ENCODE results near the gene DDHD1.
"Not testable (repeated sequence)": the region's sequence is repeated elsewhere in the genome, so short reads cannot be mapped to it uniquely, and the experiment has no call there.

DDHD1 gene

GRCh38 chr14:53109105-53110041 is 43.8 kb downstream of the DDHD1 start:
- no peak for TF ChIP-seq CTCF (IDR thresholded peaks at IDR 0.05; ENCODE audit: low read depth, low read length, missing control alignments)
- no peak for DNase-seq (ENCODE audit: low read depth)
- in situ Hi-C loops (cut with HindIII; ENCODE audit: low sequenced_read_pairs) = loop anchor here (5.0 kb wide), 1 partner anchor 37 kb away; no protein-coding TSS in a partner anchor
- H3K4me3 ChIP-seq (ENCODE audit: low read depth, low read length) = no peak overlapping the region

GRCh38 chr14:53108292-53109104 is 44.6 kb downstream of the DDHD1 start:
- no peak overlapping the region for H3K4me3 ChIP-seq (ENCODE audit: low read depth, low read length)
- in situ Hi-C loops (cut with HindIII; ENCODE audit: low sequenced_read_pairs) = loop anchor here (5.0 kb wide), 1 partner anchor 36 kb away; no protein-coding TSS in a partner anchor
- DNase-seq (ENCODE audit: low read depth) = no peak
- no peak for TF ChIP-seq CTCF (IDR thresholded peaks at IDR 0.05; ENCODE audit: low read depth, low read length, missing control alignments)

- no peak for DNase-seq (ENCODE audit: low read depth)
- H3K4me3 ChIP-seq (ENCODE audit: low read depth, low read length) = no peak overlapping the region
- in situ Hi-C loops (cut with HindIII; ENCODE audit: low sequenced_read_pairs) = loop anchor here (5.0 kb wide), 1 partner anchor 34 kb away; no protein-coding TSS in a partner anchor
- no peak for TF ChIP-seq CTCF (IDR thresholded peaks at IDR 0.05; ENCODE audit: low read depth, low read length, missing control alignments)
Measured at GRCh38 chr14:53106768-53107167, 46.4 kb downstream of the DDHD1 start.

GRCh38 chr14:53103636-53104340 is 49.3 kb downstream of the DDHD1 start:
- DNase-seq (ENCODE audit: low read depth) = no peak
- no peak overlapping the region for H3K4me3 ChIP-seq (ENCODE audit: low read depth, low read length)
- in situ Hi-C loops (cut with HindIII; ENCODE audit: low sequenced_read_pairs) = no loop called here
- TF ChIP-seq CTCF (IDR thresholded peaks at IDR 0.05; ENCODE audit: low read depth, low read length, missing control alignments) = no peak

- no peak overlapping the region for H3K4me3 ChIP-seq (ENCODE audit: low read depth, low read length)
- TF ChIP-seq CTCF (IDR thresholded peaks at IDR 0.05; ENCODE audit: low read depth, low read length, missing control alignments) = no peak
- DNase-seq (ENCODE audit: low read depth) = no peak
- in situ Hi-C loops (cut with HindIII; ENCODE audit: low sequenced_read_pairs) = no loop called here
Measured at GRCh38 chr14:53093206-53093605, 59.9 kb downstream of the DDHD1 start.

- DNase-seq (ENCODE audit: low read depth) = no peak
- in situ Hi-C loops (cut with HindIII; ENCODE audit: low sequenced_read_pairs) = no loop called here
- no peak overlapping the region for H3K4me3 ChIP-seq (ENCODE audit: low read depth, low read length)
- no peak for TF ChIP-seq CTCF (IDR thresholded peaks at IDR 0.05; ENCODE audit: low read depth, low read length, missing control alignments)
Measured at GRCh38 chr14:53090853-53091252, 62.3 kb downstream of the DDHD1 start.

- in situ Hi-C loops (cut with HindIII; ENCODE audit: low sequenced_read_pairs); DNase-seq (ENCODE audit: low read depth); H3K4me3 ChIP-seq (ENCODE audit: low read depth, low read length): not testable (repeated sequence)
Measured at GRCh38 chr14:53084954-53085353, 68.2 kb downstream of the DDHD1 start.
